Calu3 (cell line): Measurements from ENCODE around the gene DAZ4. TPM values are rescaled to one million over a fixed set of nuclear protein-coding genes. Genes with fewer than 3 reads are reported as not detected.
"Not testable (repeated sequence)": the region's sequence is repeated elsewhere in the genome, so short reads cannot be mapped to it uniquely, and the experiment has no call there.

Experiments used
- Bru-seq: library from RNA; stranded (reverse); fragments of 400-500 nt; gene quantifications from one replicate; lab custom pipeline; 2021; lab: Mats Ljungman, UMichigan
- BruChase-seq, 2 experiments: library from RNA; stranded (reverse); fragments of 400-500 nt; gene quantifications; one replicate each; lab custom pipeline; 2021; lab: Mats Ljungman, UMichigan
- BruUV-seq: library from RNA; stranded (reverse); fragments of 400-500 nt; replicated peaks from 2 replicates; lab custom pipeline; 2021; lab: Mats Ljungman, UMichigan
- CTCF ChIA-PET: fragments of 300-600 bp; sonication (Branson Sonifier 250); formaldehyde crosslinking; loops from one replicate; lab custom pipeline; 2022; ENCODE audit warnings: antibody characterized with exemption; lab: Charles Lee
- DNase-seq: peaks from one replicate; pipeline ENCODE4 v3.0.0; 2022
- H3K27ac Mint-ChIP-seq: one replicate; pipeline ENCODE4 v1.8.0; 2022; ENCODE audit warnings: mixed read lengths; ENCODE audit not compliant: unreplicated experiment
- H3K27me3 Mint-ChIP-seq: one replicate; pipeline ENCODE4 v1.8.0; 2022; ENCODE audit warnings: mixed read lengths; ENCODE audit not compliant: unreplicated experiment
- H3K36me3 Mint-ChIP-seq: one replicate; pipeline ENCODE4 v1.8.0; 2022; ENCODE audit warnings: mild to moderate bottlenecking, moderate library complexity, mixed read lengths; ENCODE audit not compliant: insufficient read depth, unreplicated experiment
- H3K4me1 Mint-ChIP-seq: one replicate; pipeline ENCODE4 v1.8.0; 2022; ENCODE audit warnings: mild to moderate bottlenecking, low read depth, mixed read lengths; ENCODE audit not compliant: unreplicated experiment
- H3K4me3 Mint-ChIP-seq: one replicate; pipeline ENCODE4 v1.8.0; 2022; ENCODE audit warnings: mild to moderate bottlenecking, low read depth, moderate library complexity, mixed read lengths; ENCODE audit not compliant: unreplicated experiment
- H3K9me3 Mint-ChIP-seq: one replicate; pipeline ENCODE4 v1.8.0; 2022; ENCODE audit warnings: low read depth, mixed read lengths; ENCODE audit not compliant: unreplicated experiment
- intact Hi-C: fragments of 100-400 bp; cut with micrococcal nuclease; formaldehyde crosslinking; loops from one replicate; pipeline ENCODE4 v1.10.0; 2022; ENCODE audit not compliant: unreplicated experiment
- long read RNA-seq: library from polyadenylated mRNA; stranded (forward); transcript quantifications from one replicate; pipeline ENCODE4 v2.0.0, GENCODE V29; 2022
- total RNA-seq: library from RNA; stranded (reverse); gene quantifications from 2 replicates; pipeline ENCODE4 v1.2.3, GENCODE V29; 2022

The DAZ4 gene
- total RNA-seq (not detected in 2 replicates), Bru-seq, nascent RNA (percentile 1 among the genes with signal in this experiment), BruChase-seq, experiment 1, labeled RNA remaining after a 6-hour chase (not detected), BruChase-seq, experiment 2, labeled RNA remaining after a 2-hour chase (percentile 3 among the genes with signal in this experiment)
- long read RNA-seq: 0 reads

GRCh38 chrY:24833619-24834018 is at the start of gene DAZ4:
TSS of gene DAZ4 (plus strand) at chrY:24833919. CDS start at chrY:24834127, 208 bp downstream.
- CTCF ChIA-PET, intact Hi-C loops, H3K9me3 Mint-ChIP-seq, H3K36me3 Mint-ChIP-seq, H3K27ac Mint-ChIP-seq, BruUV-seq, DNase-seq, H3K4me1 Mint-ChIP-seq, H3K27me3 Mint-ChIP-seq, H3K4me3 Mint-ChIP-seq: not testable (repeated sequence)

GRCh38 chrY:24813293-24813692 is 20.4 kb upstream of the DAZ4 start, which contains the start of gene DAZ3:
TSS of gene DAZ3 (minus strand) at chrY:24813393. CDS start at chrY:24813185, 208 bp downstream.
- H3K4me3 Mint-ChIP-seq, H3K4me1 Mint-ChIP-seq, H3K9me3 Mint-ChIP-seq, H3K36me3 Mint-ChIP-seq, BruUV-seq, H3K27ac Mint-ChIP-seq, H3K27me3 Mint-ChIP-seq, CTCF ChIA-PET, intact Hi-C loops, DNase-seq: not testable (repeated sequence)

GRCh38 chrY:24821836-24822235 is 11.9 kb upstream of the DAZ4 start:
- H3K4me3 Mint-ChIP-seq, H3K9me3 Mint-ChIP-seq, H3K27ac Mint-ChIP-seq, intact Hi-C loops, BruUV-seq, CTCF ChIA-PET, H3K27me3 Mint-ChIP-seq, DNase-seq, H3K36me3 Mint-ChIP-seq, H3K4me1 Mint-ChIP-seq: not testable (repeated sequence)

GRCh38 chrY:24824184-24824879 is 9.4 kb upstream of the DAZ4 start:
- H3K27me3 Mint-ChIP-seq: not testable (repeated sequence)

GRCh38 chrY:24825069-24825468 is 8.7 kb upstream of the DAZ4 start:
- H3K9me3 Mint-ChIP-seq, DNase-seq, H3K27ac Mint-ChIP-seq, intact Hi-C loops, BruUV-seq, H3K4me1 Mint-ChIP-seq, H3K36me3 Mint-ChIP-seq, CTCF ChIA-PET, H3K4me3 Mint-ChIP-seq, H3K27me3 Mint-ChIP-seq: not testable (repeated sequence)

More at GRCh38 chrY:24824184-24824879, 9.4 kb upstream of the DAZ4 start:
- H3K9me3 Mint-ChIP-seq, H3K4me3 Mint-ChIP-seq, H3K36me3 Mint-ChIP-seq, intact Hi-C loops, DNase-seq, H3K4me1 Mint-ChIP-seq, H3K27ac Mint-ChIP-seq, BruUV-seq, CTCF ChIA-PET: not testable (repeated sequence)

Other genes starting within 250 kb of the DAZ4 start
- gene BPY2B, start 215.9 kb upstream of the DAZ4 start, total RNA-seq: not detected in 2 replicates
- gene DAZ3, start 20.5 kb upstream of the DAZ4 start, total RNA-seq: not detected in 2 replicates
- not detected in 2 replicates for gene BPY2C, start 218.2 kb downstream of the DAZ4 start, total RNA-seq